ENCODE measurements around the gene CXorf51A.
"Not testable (repeated sequence)": the region's sequence is repeated elsewhere in the genome, so short reads cannot be mapped to it uniquely, and the experiment has no call there.

Gene CXorf51A

DNA sequence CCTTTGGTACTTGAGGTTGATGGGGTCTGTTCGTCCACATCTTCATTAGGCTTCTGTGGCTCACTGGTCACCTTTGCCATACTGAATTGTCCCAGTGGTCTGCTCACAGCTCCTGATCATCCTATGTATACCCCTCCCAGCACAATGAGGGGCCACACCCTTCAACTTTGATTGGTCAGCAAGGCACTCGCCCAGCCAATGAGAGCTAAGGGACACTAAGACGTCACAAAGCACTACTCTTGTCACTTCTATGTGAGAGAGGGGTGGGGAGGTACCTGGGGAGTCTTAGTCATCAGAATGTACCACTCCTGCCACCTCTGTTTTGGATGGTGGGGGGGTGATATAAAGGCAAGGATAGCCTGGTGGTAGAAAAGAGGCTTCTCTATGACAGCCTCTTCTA is at the start of gene CXorf51A:
TSS of gene CXorf51A (minus strand) at position 101 of the 400 bp plus-strand sequence. CDS start at position 80, 21 bp downstream.
- DNase-seq (ENCODE audit: low read depth in 2 of 2), result not testable (repeated sequence)

- DNase-seq (ENCODE audit: low read depth in 2 of 2), result no peak
Measured at GRCh38 chrX:146863566-146863965, 49.0 kb upstream of the CXorf51A start.

GRCh38 chrX:146854281-146854680 is 39.7 kb upstream of the CXorf51A start:
- no peak for DNase-seq (ENCODE audit: low read depth in 2 of 2)

DNA sequence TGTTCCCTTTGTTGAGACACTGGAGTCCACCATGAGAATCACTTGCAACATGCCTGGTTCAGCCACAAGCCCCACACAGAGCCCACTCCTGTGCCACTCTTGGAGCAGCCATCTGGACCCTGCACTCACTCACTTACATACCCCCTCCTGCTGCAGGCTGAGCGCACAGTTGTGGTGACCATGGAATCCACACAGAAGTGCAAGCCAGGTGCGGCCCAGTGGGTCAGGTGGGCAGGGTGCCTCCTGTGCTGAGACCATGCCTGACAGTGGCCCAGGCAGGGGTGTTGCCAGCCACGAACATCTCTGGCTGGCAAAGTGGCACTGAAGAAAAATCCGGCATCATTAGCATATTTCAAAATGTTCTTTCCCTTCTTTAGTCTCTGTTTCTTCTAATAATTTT is 17.4 kb upstream of the CXorf51A start:
- no peak for DNase-seq (ENCODE audit: low read depth in 2 of 2)

- not testable (repeated sequence) for DNase-seq (ENCODE audit: low read depth in 2 of 2)
Measured at GRCh38 chrX:146809471-146809870, 5.1 kb downstream of the CXorf51A start, which contains the start of gene CXorf51B. CXorf51B (plus strand) TSS chrX:146809771; CDS start chrX:146809792, 21 bp downstream.

Data from stimulated activated CD8-positive, alpha-beta memory T cell treated with anti-CD3 and anti-CD28 coated beads, Interleukin-2, amount 100 ng/mL, for 48 hours (primary cell).